Measurements from ENCODE around the gene UBTF.

DNA sequence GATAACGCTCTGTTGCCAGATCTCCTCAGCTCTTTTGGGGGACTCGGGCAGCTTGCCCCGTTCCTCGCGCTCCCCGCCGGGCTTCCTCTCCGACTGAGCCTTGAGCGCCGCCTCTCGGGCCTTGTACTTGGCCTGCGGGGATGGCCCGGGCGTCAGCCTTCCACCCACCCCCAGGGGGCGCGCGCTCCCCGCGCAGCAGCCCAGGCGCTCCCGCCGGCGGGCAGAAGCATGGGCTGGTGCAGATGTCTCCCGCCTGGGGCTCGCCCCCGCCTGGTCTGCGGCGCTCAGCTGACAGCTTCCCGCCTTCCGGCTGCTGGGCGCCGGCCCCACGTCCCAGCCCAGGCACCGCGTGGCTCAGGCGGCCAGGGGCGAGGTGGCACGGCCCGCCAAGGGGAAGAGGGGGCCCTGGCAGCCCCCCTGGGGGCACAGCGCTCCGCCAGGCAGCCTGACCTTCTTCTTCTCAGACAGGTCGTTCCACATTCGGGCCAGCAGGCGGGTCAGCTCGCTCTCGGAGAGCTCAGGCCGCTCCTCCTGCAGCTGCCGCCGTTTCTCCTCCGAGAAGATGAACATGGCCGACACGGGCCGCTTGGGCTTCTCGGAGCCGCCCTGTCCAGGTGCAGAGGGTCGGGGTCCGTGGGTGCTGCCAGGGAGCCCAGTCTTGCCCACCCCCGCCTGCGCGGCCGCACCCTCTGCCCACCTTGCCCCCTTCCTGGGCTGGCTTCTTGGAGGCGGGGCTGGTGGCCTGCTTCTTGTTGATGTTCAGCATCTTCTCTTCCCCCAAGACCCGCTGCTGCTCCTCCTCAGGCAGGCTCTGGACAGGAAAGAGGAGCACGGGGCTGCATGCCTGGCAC lies 8.9 kb downstream of the UBTF start:
- TF ChIP-seq GLIS3 (CRISPR knock-in tag; IDR thresholded peaks at IDR 0.05) (no peak), ZC3H10 (CRISPR knock-in tag; IDR thresholded peaks at IDR 0.05) (no peak), ZFP30 (CRISPR knock-in tag; IDR thresholded peaks at IDR 0.05) (no peak), RARB (CRISPR knock-in tag; IDR thresholded peaks at IDR 0.05) (no peak), ZFP3 (CRISPR knock-in tag; IDR thresholded peaks at IDR 0.05) (no peak), PPARA (CRISPR knock-in tag; IDR thresholded peaks at IDR 0.05; ENCODE audit: borderline replicate concordance) (no peak), CSDC2 (CRISPR knock-in tag; IDR thresholded peaks at IDR 0.05) (no peak), ISL1 (CRISPR knock-in tag; IDR thresholded peaks at IDR 0.05) (no peak), ZNF70 (CRISPR knock-in tag; IDR thresholded peaks at IDR 0.05) (no peak), ARNTL (CRISPR knock-in tag; IDR thresholded peaks at IDR 0.05; ENCODE audit: borderline replicate concordance, low read depth) (no peak), ZNF8 (CRISPR knock-in tag; IDR thresholded peaks at IDR 0.05) (no peak), ZNF565 (CRISPR knock-in tag; conservative IDR thresholded peaks at IDR 0.05; ENCODE audit: low read depth) (no peak)
- TF ChIP-seq, protein P1, sequence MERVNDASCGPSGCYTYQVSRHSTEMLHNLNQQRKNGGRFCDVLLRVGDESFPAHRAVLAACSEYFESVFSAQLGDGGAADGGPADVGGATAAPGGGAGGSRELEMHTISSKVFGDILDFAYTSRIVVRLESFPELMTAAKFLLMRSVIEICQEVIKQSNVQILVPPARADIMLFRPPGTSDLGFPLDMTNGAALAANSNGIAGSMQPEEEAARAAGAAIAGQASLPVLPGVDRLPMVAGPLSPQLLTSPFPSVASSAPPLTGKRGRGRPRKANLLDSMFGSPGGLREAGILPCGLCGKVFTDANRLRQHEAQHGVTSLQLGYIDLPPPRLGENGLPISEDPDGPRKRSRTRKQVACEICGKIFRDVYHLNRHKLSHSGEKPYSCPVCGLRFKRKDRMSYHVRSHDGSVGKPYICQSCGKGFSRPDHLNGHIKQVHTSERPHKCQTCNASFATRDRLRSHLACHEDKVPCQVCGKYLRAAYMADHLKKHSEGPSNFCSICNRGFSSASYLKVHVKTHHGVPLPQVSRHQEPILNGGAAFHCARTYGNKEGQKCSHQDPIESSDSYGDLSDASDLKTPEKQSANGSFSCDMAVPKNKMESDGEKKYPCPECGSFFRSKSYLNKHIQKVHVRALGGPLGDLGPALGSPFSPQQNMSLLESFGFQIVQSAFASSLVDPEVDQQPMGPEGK (CRISPR knock-in tag; IDR thresholded peaks at IDR 0.05; ENCODE audit: borderline replicate concordance), result no peak
- TF ChIP-seq, protein P2, sequence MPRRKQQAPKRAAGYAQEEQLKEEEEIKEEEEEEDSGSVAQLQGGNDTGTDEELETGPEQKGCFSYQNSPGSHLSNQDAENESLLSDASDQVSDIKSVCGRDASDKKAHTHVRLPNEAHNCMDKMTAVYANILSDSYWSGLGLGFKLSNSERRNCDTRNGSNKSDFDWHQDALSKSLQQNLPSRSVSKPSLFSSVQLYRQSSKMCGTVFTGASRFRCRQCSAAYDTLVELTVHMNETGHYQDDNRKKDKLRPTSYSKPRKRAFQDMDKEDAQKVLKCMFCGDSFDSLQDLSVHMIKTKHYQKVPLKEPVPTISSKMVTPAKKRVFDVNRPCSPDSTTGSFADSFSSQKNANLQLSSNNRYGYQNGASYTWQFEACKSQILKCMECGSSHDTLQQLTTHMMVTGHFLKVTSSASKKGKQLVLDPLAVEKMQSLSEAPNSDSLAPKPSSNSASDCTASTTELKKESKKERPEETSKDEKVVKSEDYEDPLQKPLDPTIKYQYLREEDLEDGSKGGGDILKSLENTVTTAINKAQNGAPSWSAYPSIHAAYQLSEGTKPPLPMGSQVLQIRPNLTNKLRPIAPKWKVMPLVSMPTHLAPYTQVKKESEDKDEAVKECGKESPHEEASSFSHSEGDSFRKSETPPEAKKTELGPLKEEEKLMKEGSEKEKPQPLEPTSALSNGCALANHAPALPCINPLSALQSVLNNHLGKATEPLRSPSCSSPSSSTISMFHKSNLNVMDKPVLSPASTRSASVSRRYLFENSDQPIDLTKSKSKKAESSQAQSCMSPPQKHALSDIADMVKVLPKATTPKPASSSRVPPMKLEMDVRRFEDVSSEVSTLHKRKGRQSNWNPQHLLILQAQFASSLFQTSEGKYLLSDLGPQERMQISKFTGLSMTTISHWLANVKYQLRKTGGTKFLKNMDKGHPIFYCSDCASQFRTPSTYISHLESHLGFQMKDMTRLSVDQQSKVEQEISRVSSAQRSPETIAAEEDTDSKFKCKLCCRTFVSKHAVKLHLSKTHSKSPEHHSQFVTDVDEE (CRISPR knock-in tag; IDR thresholded peaks at IDR 0.05), result no peak

Data from SK-N-SH treated with all-trans-retinoic acid at 6 μM for 48 hours (cell line).